Measurements from ENCODE around the gene SERPINB6. TPM values are rescaled to one million over a fixed set of nuclear protein-coding genes. Genes with fewer than 3 reads are reported as not detected.

The SERPINB6 gene
- total and polyA plus RNA-seq, 10 donors: 111 to 256 (median 191) TPM

GRCh38 chr6:2970034-2970685 lies 1.2 kb downstream of the SERPINB6 start:
- intact Hi-C loops (cut with DNase I; ENCODE audit: low total_unique reads): no loop called here
- WGBS, 5 donors: 36 to 49% (median 37%) methylated on average over 10 of the region's 10 CpGs
- Histone ChIP-seq H3K4me1 (peaks cover 9 to 83% (median 50%) of the 10 kb centered on the region in 6 donors), H3K27me3 (replicated peaks in 1 of 7) (no peaks in the 10 kb centered on the region), H3K4me3 (peak overlapping the region; percentile 48 to 91 (median 64)), H3K27ac (peak overlapping the region; percentile 92 to 98 (median 96)), H3K9me3 (no peaks in the 10 kb centered on the region), H3K36me3 (peaks cover 0 to 22% (median 0%) of the 10 kb centered on the region in 6 donors)
- DNase-seq: no peak
- no peak for TF ChIP-seq POLR2AphosphoS5 (IDR thresholded peaks at IDR 0.05)
- no peak for TF ChIP-seq CTCF (IDR thresholded peaks at IDR 0.05 in 8 of 11, conservative IDR thresholded peaks at IDR 0.05 in 3 of 11)
- TF ChIP-seq POLR2A (IDR thresholded peaks at IDR 0.05): no peak

GRCh38 chr6:2969549-2969948 lies 1.8 kb downstream of the SERPINB6 start:
- H3K27me3 ChIP-seq (replicated peaks in 1 of 7): no peaks in the 10 kb centered on the region
- peaks cover 0 to 22% (median 0%) of the 10 kb centered on the region in 6 donors for H3K36me3 ChIP-seq
- no peak for TF ChIP-seq CTCF (IDR thresholded peaks at IDR 0.05 in 8 of 11, conservative IDR thresholded peaks at IDR 0.05 in 3 of 11)
- TF ChIP-seq POLR2AphosphoS5 (IDR thresholded peaks at IDR 0.05): no peak
- TF ChIP-seq POLR2A (IDR thresholded peaks at IDR 0.05): no peak
- DNase-seq: no peak
- intact Hi-C loops (cut with DNase I; ENCODE audit: low total_unique reads): no loop called here
- H3K27ac ChIP-seq: peak overlapping the region in 6 of 8 donors; percentile 20 to 98 (median 96)
- WGBS, 5 donors: 85 to 91% (median 89%) methylated on average over 3 of the region's 3 CpGs
- peak overlapping the region in 3 of 8 donors; percentile 64 to 91 (median 75) for H3K4me3 ChIP-seq
- no peaks in the 10 kb centered on the region for H3K9me3 ChIP-seq
- peaks cover 9 to 89% (median 52%) of the 10 kb centered on the region in 6 donors for H3K4me1 ChIP-seq

- no peaks in the 10 kb centered on the region for H3K27me3 ChIP-seq (replicated peaks in 1 of 7)
- intact Hi-C loops (cut with DNase I; ENCODE audit: low total_unique reads): no loop called here
- peaks cover 0 to 22% (median 0%) of the 10 kb centered on the region in 6 donors for H3K36me3 ChIP-seq
- no peak for TF ChIP-seq POLR2A (IDR thresholded peaks at IDR 0.05)
- no peak for TF ChIP-seq POLR2AphosphoS5 (IDR thresholded peaks at IDR 0.05)
- no peak for TF ChIP-seq CTCF (IDR thresholded peaks at IDR 0.05 in 8 of 11, conservative IDR thresholded peaks at IDR 0.05 in 3 of 11)
- H3K4me3 ChIP-seq: no peak overlapping the region
- H3K9me3 ChIP-seq: no peaks in the 10 kb centered on the region
- 81 to 90% (median 85%) methylated on average over 8 of the region's 8 CpGs for WGBS, 5 donors
- DNase-seq: no peak
- H3K27ac ChIP-seq: peak overlapping the region in 6 of 8 donors; percentile 4 to 95 (median 25)
- peaks cover 9 to 90% (median 52%) of the 10 kb centered on the region in 6 donors for H3K4me1 ChIP-seq
Observed at GRCh38 chr6:2968600-2969135, 2.7 kb downstream of the SERPINB6 start.

GRCh38 chr6:2967936-2968335 lies 3.4 kb downstream of the SERPINB6 start:
- no peaks in the 10 kb centered on the region for H3K27me3 ChIP-seq (replicated peaks in 1 of 7)
- WGBS, 5 donors: 97 to 98% (median 97%) methylated on average over 7 of the region's 7 CpGs
- H3K4me3 ChIP-seq: no peak overlapping the region
- TF ChIP-seq POLR2AphosphoS5 (IDR thresholded peaks at IDR 0.05) (no peak), CTCF (IDR thresholded peaks at IDR 0.05 in 8 of 11, conservative IDR thresholded peaks at IDR 0.05 in 3 of 11) (no peak), POLR2A (IDR thresholded peaks at IDR 0.05) (no peak)
- peaks cover 9 to 91% (median 54%) of the 10 kb centered on the region in 6 donors for H3K4me1 ChIP-seq
- no peak overlapping the region for H3K27ac ChIP-seq
- no peaks in the 10 kb centered on the region for H3K9me3 ChIP-seq
- intact Hi-C loops (cut with DNase I; ENCODE audit: low total_unique reads): no loop called here
- DNase-seq: no peak
- H3K36me3 ChIP-seq: peaks cover 0 to 22% (median 0%) of the 10 kb centered on the region in 6 donors
